SU-DHL-6 (cell line): ENCODE data around the gene TXNDC5.
"Not testable (repeated sequence)": the region's sequence is repeated elsewhere in the genome, so short reads cannot be mapped to it uniquely, and the experiment has no call there.

Experiments used
- H2AFZ ChIP-seq: fragments of 200-600 bp; sonication (generic); 2 replicates; pipeline ENCODE4 v1.6.1; 2014; ENCODE audit warnings: low read depth, mild to moderate bottlenecking, moderate library complexity, mixed read lengths, antibody characterized with exemption, low read length; ENCODE audit not compliant: severe bottlenecking
- H3F3A ChIP-seq: fragments of 200-600 bp; shearing (Covaris generic); 2 replicates; pipeline ENCODE4 v1.6.0; 2016; ENCODE audit warnings: antibody characterized with exemption, mild to moderate bottlenecking; ENCODE audit not compliant: insufficient read depth
- H3K27ac ChIP-seq: fragments of 200-600 bp; sonication (generic); 2 replicates; pipeline ENCODE4 v1.5.1; 2016; ENCODE audit warnings: low read depth, mild to moderate bottlenecking, low read length, moderate library complexity, mixed read lengths
- H3K27me3 ChIP-seq: fragments of 200-600 bp; sonication (generic), shearing (Covaris generic); 2 replicates; pipeline ENCODE4 v1.6.0; 2014; ENCODE audit warnings: mild to moderate bottlenecking, low read length
- H3K36me3 ChIP-seq: fragments of 200-600 bp; sonication (generic); 2 replicates; pipeline ENCODE4 v1.6.1; 2014; ENCODE audit warnings: mild to moderate bottlenecking, low read length, mixed read lengths
- H3K4me2 ChIP-seq: fragments of 300-600, 200-600 bp; shearing (Covaris generic), sonication (generic); 2 replicates; pipeline ENCODE4 v1.6.0; 2014; ENCODE audit warnings: low read length, low read depth, mild to moderate bottlenecking; ENCODE audit not compliant: poor library complexity, severe bottlenecking
- H3K4me3 ChIP-seq: fragments of 200-600 bp; sonication (generic); 2 replicates; pipeline ENCODE4 v1.5.1; 2014; ENCODE audit warnings: antibody characterized with exemption, low read length, mild to moderate bottlenecking, mixed read lengths; ENCODE audit not compliant: insufficient read depth, poor library complexity, severe bottlenecking
- H3K79me2 ChIP-seq: fragments of 200-600 bp; sonication (generic); 2 replicates; pipeline ENCODE4 v1.6.1; 2014; ENCODE audit warnings: mild to moderate bottlenecking, low read length, moderate library complexity; ENCODE audit not compliant: insufficient read depth
- H3K9ac ChIP-seq: fragments of 200-600 bp; sonication (generic); 2 replicates; pipeline ENCODE4 v1.7.0; 2014; ENCODE audit warnings: mild to moderate bottlenecking, low read length
- H3K9me2 ChIP-seq: fragments of 200-600 bp; sonication (generic); replicated peaks from 2 replicates; pipeline ENCODE4 v1.6.1; 2014; ENCODE audit warnings: low read length; ENCODE audit not compliant: insufficient read depth
- H3K9me3 ChIP-seq: fragments of 200-600 bp; sonication (generic); 2 replicates; pipeline ENCODE4 v1.6.1; 2014; ENCODE audit warnings: low read length, mixed read lengths; ENCODE audit not compliant: insufficient read depth
- H4K20me1 ChIP-seq: fragments of 200-600 bp; sonication (generic); 2 replicates; pipeline ENCODE4 v1.6.1; 2014; ENCODE audit warnings: low read depth, mild to moderate bottlenecking, antibody characterized with exemption, low read length, moderate library complexity, mixed read lengths
- EZH2phosphoT487 ChIP-seq: fragments of 200-600 bp; sonication (generic), shearing (Covaris generic); conservative IDR thresholded peaks from 2 replicates; pipeline ENCODE4 v1.6.1; 2018; ENCODE audit warnings: mild to moderate bottlenecking, antibody characterized with exemption, low read length, moderate library complexity, mixed read lengths
- TF ChIP-seq, protein P1 (sequence below): fragments of 200-600 bp; sonication (generic); IDR thresholded peaks from one replicate; pipeline ENCODE4 v1.5.1; 2017; ENCODE audit warnings: antibody characterized with exemption, mild to moderate bottlenecking, low read length, moderate library complexity; ENCODE audit not compliant: insufficient read depth, poor library complexity, severe bottlenecking

TXNDC5 gene

DNA sequence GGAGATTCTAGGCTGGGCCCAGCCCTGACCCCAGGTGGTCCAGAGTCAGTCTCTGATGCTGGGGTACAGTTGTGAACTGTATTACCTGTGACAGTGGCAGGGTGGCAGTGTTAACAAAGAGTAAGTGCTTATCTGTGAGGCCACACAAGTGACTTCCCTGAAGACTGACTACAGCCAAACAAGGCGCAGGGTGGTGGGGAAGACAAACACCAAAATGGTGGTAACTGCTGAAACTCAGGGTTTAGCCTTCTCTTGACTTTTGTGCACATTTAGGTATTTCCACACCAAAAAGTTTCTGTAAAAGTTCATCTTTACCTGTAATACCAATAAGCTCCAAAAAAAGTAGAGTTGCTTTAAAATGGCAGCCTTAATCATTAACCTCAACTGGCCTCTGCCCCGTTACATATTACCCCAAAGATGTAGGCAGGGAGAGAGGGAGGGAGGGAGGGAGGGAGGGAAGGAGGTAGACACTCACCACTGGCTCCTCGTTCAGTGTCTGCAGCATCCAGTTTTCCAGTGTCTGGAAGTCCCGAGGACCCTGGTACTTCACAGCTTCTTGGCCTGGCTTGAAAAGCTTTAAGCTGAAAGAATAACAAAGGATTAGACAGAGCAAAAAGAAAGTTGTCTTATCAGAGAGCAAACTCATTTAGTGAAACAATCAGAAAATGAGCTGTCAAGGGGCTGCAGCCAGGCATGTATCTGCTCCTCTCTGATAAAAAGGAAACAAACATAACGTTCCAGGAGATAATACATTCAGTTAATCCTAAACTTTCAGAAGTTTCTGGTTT is 11.3 kb downstream of the TXNDC5 start:
- Histone ChIP-seq H3K9me2 (no peaks in the 10 kb centered on the region), H3K36me3 (peaks cover 47% of the 10 kb centered on the region), H2AFZ (no peak overlapping the region), H3F3A (no peaks in the 10 kb centered on the region), H3K4me2 (no peak overlapping the region), H3K9ac (no peak overlapping the region), H3K27ac (no peak overlapping the region), H4K20me1 (peaks cover 5% of the 10 kb centered on the region; the same call in 1 of the 2 replicates), H3K79me2 (no peaks in the 10 kb centered on the region), H3K27me3 (no peaks in the 10 kb centered on the region), H3K4me3 (no peak overlapping the region), H3K9me3 (no peaks in the 10 kb centered on the region)
- no peak for TF ChIP-seq EZH2phosphoT487
- TF ChIP-seq, protein P1, sequence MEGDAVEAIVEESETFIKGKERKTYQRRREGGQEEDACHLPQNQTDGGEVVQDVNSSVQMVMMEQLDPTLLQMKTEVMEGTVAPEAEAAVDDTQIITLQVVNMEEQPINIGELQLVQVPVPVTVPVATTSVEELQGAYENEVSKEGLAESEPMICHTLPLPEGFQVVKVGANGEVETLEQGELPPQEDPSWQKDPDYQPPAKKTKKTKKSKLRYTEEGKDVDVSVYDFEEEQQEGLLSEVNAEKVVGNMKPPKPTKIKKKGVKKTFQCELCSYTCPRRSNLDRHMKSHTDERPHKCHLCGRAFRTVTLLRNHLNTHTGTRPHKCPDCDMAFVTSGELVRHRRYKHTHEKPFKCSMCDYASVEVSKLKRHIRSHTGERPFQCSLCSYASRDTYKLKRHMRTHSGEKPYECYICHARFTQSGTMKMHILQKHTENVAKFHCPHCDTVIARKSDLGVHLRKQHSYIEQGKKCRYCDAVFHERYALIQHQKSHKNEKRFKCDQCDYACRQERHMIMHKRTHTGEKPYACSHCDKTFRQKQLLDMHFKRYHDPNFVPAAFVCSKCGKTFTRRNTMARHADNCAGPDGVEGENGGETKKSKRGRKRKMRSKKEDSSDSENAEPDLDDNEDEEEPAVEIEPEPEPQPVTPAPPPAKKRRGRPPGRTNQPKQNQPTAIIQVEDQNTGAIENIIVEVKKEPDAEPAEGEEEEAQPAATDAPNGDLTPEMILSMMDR: peak; percentile 34

DNA sequence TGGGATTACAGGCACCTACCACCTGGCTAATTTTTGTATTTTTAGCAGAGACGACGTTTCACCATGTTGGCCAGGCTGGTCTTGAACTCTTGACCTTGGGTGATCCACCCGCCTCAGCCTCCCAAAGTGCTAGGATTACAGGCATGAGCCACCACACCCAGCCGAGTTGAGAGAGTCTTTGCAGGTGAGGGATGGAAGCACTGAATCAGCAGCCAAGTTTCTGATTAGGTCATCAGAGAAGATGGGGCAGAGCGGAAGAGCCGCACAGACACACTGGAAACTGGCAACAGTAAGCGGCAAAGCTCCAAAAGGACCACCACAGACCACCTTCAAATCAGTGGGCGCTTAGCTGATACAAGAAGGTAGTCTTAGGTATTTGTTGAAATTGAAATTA is 12.4 kb downstream of the TXNDC5 start:
- H4K20me1 ChIP-seq, H3K9ac ChIP-seq, H3K4me2 ChIP-seq, H3K79me2 ChIP-seq, H3K27me3 ChIP-seq, H3K9me2 ChIP-seq, H3F3A ChIP-seq, H3K27ac ChIP-seq, H3K9me3 ChIP-seq, H3K4me3 ChIP-seq, H2AFZ ChIP-seq: not testable (repeated sequence)
- peaks cover 48% of the 10 kb centered on the region for H3K36me3 ChIP-seq

DNA sequence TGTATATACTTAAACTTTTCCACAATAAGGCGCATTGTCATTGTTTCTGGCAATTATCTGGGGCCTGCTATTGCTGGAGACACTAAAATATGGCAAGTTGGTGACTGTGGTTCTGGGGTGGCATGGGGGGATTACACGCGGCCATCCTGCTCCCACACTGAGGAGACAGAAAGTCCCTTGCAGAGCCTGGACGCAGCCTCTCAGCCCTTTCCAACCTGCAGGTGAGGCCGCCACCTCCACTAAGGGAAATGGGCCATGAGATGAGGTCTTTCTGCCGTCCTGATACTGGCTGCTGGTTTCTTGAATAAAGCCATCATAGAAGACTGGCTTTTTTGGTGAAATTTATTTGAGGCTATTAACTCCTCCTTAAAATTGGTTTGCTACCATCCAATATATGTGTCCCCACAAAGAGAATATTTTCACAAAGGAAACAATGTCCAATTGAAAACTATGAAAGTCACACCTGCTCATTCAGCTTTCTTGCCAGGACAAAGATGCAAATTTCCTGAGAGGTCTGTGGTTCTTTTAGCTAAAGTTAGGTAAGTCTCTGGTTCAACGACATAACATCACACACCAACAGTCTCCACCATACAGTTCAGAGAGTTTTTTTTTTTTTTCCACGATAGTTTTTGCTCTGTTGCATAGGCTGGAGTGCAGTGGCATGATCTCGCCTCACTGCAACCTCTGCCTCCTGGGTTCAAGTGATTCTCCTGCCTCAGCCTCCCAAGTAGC is 13.0 kb downstream of the TXNDC5 start:
- Histone ChIP-seq H3K27me3 (no peaks in the 10 kb centered on the region), H3K79me2 (no peaks in the 10 kb centered on the region), H3K9ac (no peak overlapping the region), H4K20me1 (peaks cover 5% of the 10 kb centered on the region; the same call in 1 of the 2 replicates), H3F3A (no peaks in the 10 kb centered on the region), H3K27ac (no peak overlapping the region), H3K9me2 (no peaks in the 10 kb centered on the region), H3K4me3 (no peak overlapping the region), H3K4me2 (no peak overlapping the region), H2AFZ (no peak overlapping the region), H3K36me3 (peaks cover 52% of the 10 kb centered on the region), H3K9me3 (no peaks in the 10 kb centered on the region)
- TF ChIP-seq EZH2phosphoT487: no peak
- TF ChIP-seq, protein P1: no peak
